ENCODE results near the gene SULT1C2. TPM values are rescaled to one million over a fixed set of nuclear protein-coding genes. Genes with fewer than 3 reads are reported as not detected.

Gene SULT1C2
- total RNA-seq, 2 donors from 2014 or later, result 5.3 to 6.1 TPM

- no peak for TF ChIP-seq CTCF (IDR thresholded peaks at IDR 0.05)
- H3K9me3 ChIP-seq, result no peaks in the 10 kb centered on the region
- intact Hi-C loops (cut with DNase I), result no loop called here
- no peaks in the 10 kb centered on the region for H3K36me3 ChIP-seq
- no peak overlapping the region for H3K27ac ChIP-seq
- no peak overlapping the region for H3K9ac ChIP-seq (ENCODE audit: low read depth in 2 of 2, low read length in 2 of 2)
- H3K4me3 ChIP-seq, result no peak overlapping the region
- no peaks in the 10 kb centered on the region for H3K27me3 ChIP-seq
- no peak for DNase-seq
- H3K4me1 ChIP-seq, result no peaks in the 10 kb centered on the region
Measured at GRCh38 chr2:108329771-108330170, 41.1 kb downstream of the SULT1C2 start.

GRCh38 chr2:108330979-108331378 is 42.3 kb downstream of the SULT1C2 start:
- DNase-seq, result no peak
- no peaks in the 10 kb centered on the region for H3K36me3 ChIP-seq

GRCh38 chr2:108345951-108346350 is 57.3 kb downstream of the SULT1C2 start:
- no peaks in the 10 kb centered on the region for H3K27me3 ChIP-seq
- intact Hi-C loops (cut with DNase I), result no loop called here
- no peaks in the 10 kb centered on the region for H3K36me3 ChIP-seq
- no peak for DNase-seq
- H3K4me1 ChIP-seq, result no peaks in the 10 kb centered on the region
- no peak overlapping the region for H3K9ac ChIP-seq (ENCODE audit: low read depth in 2 of 2, low read length in 2 of 2)
- no peak for TF ChIP-seq CTCF (IDR thresholded peaks at IDR 0.05)
- no peak overlapping the region for H3K27ac ChIP-seq
- no peaks in the 10 kb centered on the region for H3K9me3 ChIP-seq
- no peak overlapping the region for H3K4me3 ChIP-seq

More at GRCh38 chr2:108330979-108331378, 42.3 kb downstream of the SULT1C2 start:
- H3K4me1 ChIP-seq, result no peaks in the 10 kb centered on the region
- H3K4me3 ChIP-seq, result no peak overlapping the region
- H3K9ac ChIP-seq (ENCODE audit: low read depth in 2 of 2, low read length in 2 of 2), result no peak overlapping the region
- no peaks in the 10 kb centered on the region for H3K9me3 ChIP-seq
- intact Hi-C loops (cut with DNase I), result no loop called here
- no peaks in the 10 kb centered on the region for H3K27me3 ChIP-seq
- TF ChIP-seq CTCF (IDR thresholded peaks at IDR 0.05), result no peak
- no peak overlapping the region for H3K27ac ChIP-seq

GRCh38 chr2:108346827-108347226 is 58.1 kb downstream of the SULT1C2 start:
- TF ChIP-seq CTCF (IDR thresholded peaks at IDR 0.05), result no peak
- no peaks in the 10 kb centered on the region for H3K27me3 ChIP-seq
- H3K4me3 ChIP-seq, result no peak overlapping the region
- no peak overlapping the region for H3K27ac ChIP-seq
- H3K9ac ChIP-seq (ENCODE audit: low read depth in 2 of 2, low read length in 2 of 2), result no peak overlapping the region
- intact Hi-C loops (cut with DNase I), result no loop called here
- no peaks in the 10 kb centered on the region for H3K4me1 ChIP-seq
- H3K36me3 ChIP-seq, result no peaks in the 10 kb centered on the region
- no peak for DNase-seq
- H3K9me3 ChIP-seq, result no peaks in the 10 kb centered on the region

GRCh38 chr2:108347786-108348185 is 59.1 kb downstream of the SULT1C2 start:
- H3K36me3 ChIP-seq, result no peaks in the 10 kb centered on the region
- H3K27ac ChIP-seq, result no peak overlapping the region
- intact Hi-C loops (cut with DNase I), result no loop called here
- no peak overlapping the region for H3K4me3 ChIP-seq
- no peaks in the 10 kb centered on the region for H3K9me3 ChIP-seq
- no peak overlapping the region for H3K9ac ChIP-seq (ENCODE audit: low read depth in 2 of 2, low read length in 2 of 2)
- DNase-seq, result no peak
- H3K4me1 ChIP-seq, result no peaks in the 10 kb centered on the region
- H3K27me3 ChIP-seq, result no peaks in the 10 kb centered on the region
- no peak for TF ChIP-seq CTCF (IDR thresholded peaks at IDR 0.05)

All from colonic mucosa (tissue), 4 donors.